Activated naive CD8-positive, alpha-beta T cell treated with anti-CD3 and anti-CD28 coated beads, Interleukin-2, amount 50 U/mL, for 24 hours (primary cell): ENCODE data around the gene TMEM247.
"Not testable (repeated sequence)": the region's sequence is repeated elsewhere in the genome, so short reads cannot be mapped to it uniquely, and the experiment has no call there.

Experiments used
- ATAC-seq: fragments of 150-1000 bp; cut with Tn5 transposase; one replicate; pipeline ENCODE4 v1.10.0; 2021
- DNase-seq: peaks from one replicate; pipeline ENCODE4 v3.0.0; 2021
- H3K27ac Mint-ChIP-seq: one replicate; pipeline ENCODE4 v1.8.0; 2021; ENCODE audit warnings: mild to moderate bottlenecking, mixed read lengths
- H3K27me3 Mint-ChIP-seq: one replicate; pipeline ENCODE4 v1.8.0; 2021; ENCODE audit warnings: mixed read lengths
- H3K36me3 Mint-ChIP-seq: one replicate; pipeline ENCODE4 v1.8.0; 2021; ENCODE audit warnings: low read depth, mixed read lengths
- H3K4me1 Mint-ChIP-seq: one replicate; pipeline ENCODE4 v1.8.0; 2021; ENCODE audit warnings: mixed read lengths
- H3K4me3 Mint-ChIP-seq: one replicate; pipeline ENCODE4 v1.8.0; 2021; ENCODE audit warnings: mild to moderate bottlenecking, moderate library complexity, mixed read lengths
- H3K9me3 Mint-ChIP-seq: one replicate; pipeline ENCODE4 v1.8.0; 2021; ENCODE audit warnings: mixed read lengths

The TMEM247 gene

GRCh38 chr2:46469700-46470099, 9.7 kb upstream of the TMEM247 start:
- Mint-ChIP-seq H3K27me3 (no peaks in the 10 kb centered on the region), H3K9me3 (no peaks in the 10 kb centered on the region), H3K27ac (no peak overlapping the region), H3K4me3 (no peak overlapping the region), H3K4me1 (peaks cover 1% of the 10 kb centered on the region), H3K36me3 (no peaks in the 10 kb centered on the region)
- DNase-seq (no peak), ATAC-seq (no peak)

GRCh38 chr2:46470114-46470628, 9.2 kb upstream of the TMEM247 start:
- Mint-ChIP-seq H3K27ac (no peak overlapping the region), H3K4me1 (peaks cover 1% of the 10 kb centered on the region), H3K4me3 (no peak overlapping the region), H3K36me3 (no peaks in the 10 kb centered on the region), H3K27me3 (no peaks in the 10 kb centered on the region), H3K9me3 (no peaks in the 10 kb centered on the region)
- DNase-seq (no peak), ATAC-seq (no peak)

- no peak for DNase-seq
- no peaks in the 10 kb centered on the region for H3K27me3 Mint-ChIP-seq
- no peak for ATAC-seq
- no peaks in the 10 kb centered on the region for H3K36me3 Mint-ChIP-seq
- peaks cover 1% of the 10 kb centered on the region for H3K4me1 Mint-ChIP-seq
- H3K27ac Mint-ChIP-seq: no peak overlapping the region
- H3K9me3 Mint-ChIP-seq: no peaks in the 10 kb centered on the region
- H3K4me3 Mint-ChIP-seq: no peak overlapping the region
Measured at GRCh38 chr2:46471019-46471583, 8.3 kb upstream of the TMEM247 start.

- H3K27me3 Mint-ChIP-seq: no peaks in the 10 kb centered on the region
- no peak overlapping the region for H3K4me3 Mint-ChIP-seq
- no peaks in the 10 kb centered on the region for H3K9me3 Mint-ChIP-seq
- H3K4me1 Mint-ChIP-seq: peaks cover 3% of the 10 kb centered on the region
- ATAC-seq: no peak
- H3K36me3 Mint-ChIP-seq: no peaks in the 10 kb centered on the region
- H3K27ac Mint-ChIP-seq: no peak overlapping the region
- no peak for DNase-seq
Measured at GRCh38 chr2:46471697-46472096, 7.7 kb upstream of the TMEM247 start.

GRCh38 chr2:46472165-46472564, 7.2 kb upstream of the TMEM247 start:
- not testable (repeated sequence) for H3K4me1 Mint-ChIP-seq, H3K4me3 Mint-ChIP-seq, H3K36me3 Mint-ChIP-seq, H3K9me3 Mint-ChIP-seq, ATAC-seq, H3K27me3 Mint-ChIP-seq, H3K27ac Mint-ChIP-seq, DNase-seq

- ATAC-seq, H3K27ac Mint-ChIP-seq, H3K9me3 Mint-ChIP-seq, H3K36me3 Mint-ChIP-seq, H3K27me3 Mint-ChIP-seq, H3K4me3 Mint-ChIP-seq, DNase-seq: not testable (repeated sequence)
- H3K4me1 Mint-ChIP-seq: peaks cover 13% of the 10 kb centered on the region
Measured at GRCh38 chr2:46477462-46477861, 1.9 kb upstream of the TMEM247 start.

DNA sequence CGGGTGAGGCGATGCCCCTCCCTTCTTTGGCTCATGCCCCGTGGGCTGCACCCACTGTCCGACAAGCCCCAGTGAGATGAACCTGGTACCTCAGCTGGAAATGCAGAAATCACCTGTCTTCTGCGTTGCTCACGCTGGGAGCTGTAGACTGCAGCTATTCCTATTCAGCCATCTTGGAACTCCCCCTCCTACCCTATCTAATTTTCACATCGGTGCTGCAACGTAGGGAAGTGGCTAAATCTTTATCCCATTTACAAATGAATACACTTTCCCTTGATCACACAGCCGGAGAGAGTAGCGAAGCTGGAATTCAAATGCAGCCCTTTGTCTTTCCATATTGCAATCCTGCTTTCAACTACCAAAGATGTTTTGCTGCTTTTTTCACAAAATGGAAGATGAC, 1.4 kb upstream of the TMEM247 start:
- DNase-seq (no peak), ATAC-seq (no peak)
- Mint-ChIP-seq H3K4me1 (peaks cover 13% of the 10 kb centered on the region), H3K27ac (no peak overlapping the region), H3K27me3 (no peaks in the 10 kb centered on the region), H3K36me3 (no peaks in the 10 kb centered on the region), H3K9me3 (no peaks in the 10 kb centered on the region), H3K4me3 (no peak overlapping the region)

- H3K4me3 Mint-ChIP-seq: no peak overlapping the region
- H3K27ac Mint-ChIP-seq: no peak overlapping the region
- DNase-seq (no peak), ATAC-seq (no peak)
- H3K27me3 Mint-ChIP-seq: no peaks in the 10 kb centered on the region
- no peaks in the 10 kb centered on the region for H3K9me3 Mint-ChIP-seq
- no peaks in the 10 kb centered on the region for H3K36me3 Mint-ChIP-seq
- peaks cover 13% of the 10 kb centered on the region for H3K4me1 Mint-ChIP-seq
Measured at GRCh38 chr2:46480562-46480961, 1.2 kb downstream of the TMEM247 start.

DNA sequence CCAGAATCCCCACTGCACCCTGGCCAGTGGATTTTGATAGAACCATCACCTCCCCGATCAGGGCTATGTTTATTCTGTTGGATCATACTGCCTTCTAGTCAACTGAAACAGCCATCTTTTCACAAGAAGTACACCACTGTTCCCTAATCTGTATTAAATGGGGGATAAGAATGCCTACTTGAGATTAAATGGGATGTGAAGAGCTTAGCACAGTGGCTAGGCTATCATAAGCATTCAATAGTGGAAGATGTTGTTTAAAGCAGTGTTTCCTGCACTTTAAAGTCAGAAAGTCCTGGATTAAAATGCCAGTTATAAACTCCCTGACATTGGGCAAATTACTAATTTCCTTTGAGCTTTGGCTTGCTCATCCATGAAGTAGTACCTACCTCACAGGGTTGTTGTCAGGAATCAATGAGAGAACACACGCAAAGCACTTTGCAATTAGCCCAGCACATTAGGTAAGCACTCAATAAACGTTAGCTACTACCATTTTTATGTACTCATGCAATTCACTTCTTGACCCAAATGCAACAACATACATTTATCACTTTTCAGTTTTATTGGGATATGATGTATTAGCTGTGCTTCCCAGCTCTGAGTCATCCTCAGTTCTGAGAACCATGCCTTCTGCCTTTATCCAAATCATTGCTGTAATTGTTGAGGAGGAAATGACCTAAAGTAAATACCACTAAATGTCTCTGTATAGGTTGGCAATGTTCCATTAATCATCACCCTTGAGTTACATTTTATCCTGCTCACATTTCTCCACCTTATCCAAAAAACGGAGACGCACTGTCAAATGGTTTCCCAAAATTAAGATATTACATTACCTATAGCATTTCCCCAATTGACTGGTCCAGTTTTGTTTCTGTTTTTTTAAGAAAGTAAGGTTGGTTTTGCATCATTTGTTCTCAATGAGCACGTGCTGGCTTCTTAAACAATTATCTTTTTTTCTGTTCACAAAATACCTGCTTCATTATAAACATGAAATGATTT, 2.1 kb downstream of the TMEM247 start:
- ATAC-seq (no peak), DNase-seq (no peak)
- no peaks in the 10 kb centered on the region for H3K36me3 Mint-ChIP-seq
- no peak overlapping the region for H3K4me3 Mint-ChIP-seq
- H3K27me3 Mint-ChIP-seq: no peaks in the 10 kb centered on the region
- H3K9me3 Mint-ChIP-seq: no peaks in the 10 kb centered on the region
- peaks cover 13% of the 10 kb centered on the region for H3K4me1 Mint-ChIP-seq
- H3K27ac Mint-ChIP-seq: no peak overlapping the region

GRCh38 chr2:46482490-46482889, 3.1 kb downstream of the TMEM247 start:
- Mint-ChIP-seq H3K4me3 (no peak overlapping the region), H3K9me3 (no peaks in the 10 kb centered on the region), H3K27ac (no peak overlapping the region), H3K36me3 (no peaks in the 10 kb centered on the region), H3K27me3 (no peaks in the 10 kb centered on the region), H3K4me1 (peaks cover 7% of the 10 kb centered on the region)
- no peak for ATAC-seq
- DNase-seq: no peak

- H3K27me3 Mint-ChIP-seq: no peaks in the 10 kb centered on the region
- H3K4me1 Mint-ChIP-seq: no peaks in the 10 kb centered on the region
- H3K27ac Mint-ChIP-seq: no peak overlapping the region
- H3K4me3 Mint-ChIP-seq: no peak overlapping the region
- H3K9me3 Mint-ChIP-seq: no peaks in the 10 kb centered on the region
- no peak for DNase-seq
- no peaks in the 10 kb centered on the region for H3K36me3 Mint-ChIP-seq
- ATAC-seq: no peak
Measured at GRCh38 chr2:46485002-46485401, 5.6 kb downstream of the TMEM247 start.

GRCh38 chr2:46486436-46486835, 7.1 kb downstream of the TMEM247 start:
- H3K27me3 Mint-ChIP-seq: no peaks in the 10 kb centered on the region
- ATAC-seq: no peak

GRCh38 chr2:46487667-46488335, 8.4 kb downstream of the TMEM247 start:
- Mint-ChIP-seq H3K4me3 (no peak overlapping the region), H3K36me3 (no peaks in the 10 kb centered on the region), H3K4me1 (no peaks in the 10 kb centered on the region), H3K27me3 (no peaks in the 10 kb centered on the region), H3K27ac (no peak overlapping the region), H3K9me3 (no peaks in the 10 kb centered on the region)
- no peak for ATAC-seq
- DNase-seq: no peak

More at GRCh38 chr2:46486436-46486835, 7.1 kb downstream of the TMEM247 start:
- no peaks in the 10 kb centered on the region for H3K36me3 Mint-ChIP-seq
- H3K4me1 Mint-ChIP-seq: no peaks in the 10 kb centered on the region
- no peak overlapping the region for H3K4me3 Mint-ChIP-seq
- DNase-seq: no peak
- H3K9me3 Mint-ChIP-seq: no peaks in the 10 kb centered on the region
- no peak overlapping the region for H3K27ac Mint-ChIP-seq

- H3K9me3 Mint-ChIP-seq: no peaks in the 10 kb centered on the region
- no peak overlapping the region for H3K27ac Mint-ChIP-seq
- H3K27me3 Mint-ChIP-seq: no peaks in the 10 kb centered on the region
- H3K4me1 Mint-ChIP-seq: no peaks in the 10 kb centered on the region
- ATAC-seq: no peak
- DNase-seq: no peak
- H3K4me3 Mint-ChIP-seq: no peak overlapping the region
- no peaks in the 10 kb centered on the region for H3K36me3 Mint-ChIP-seq
Measured at GRCh38 chr2:46488389-46488788, 9.0 kb downstream of the TMEM247 start.
